RKO (cell line): ENCODE results near the gene AP3B1.
A peak's percentile ranks its signal among the peaks of the same experiment; 100 is the strongest.

ENCODE experiments used
- DNase-seq: peaks from one replicate; pipeline ENCODE4 v3.0.0-alpha.2; 2016; ENCODE audit warnings: low spot score

Gene AP3B1

GRCh38 chr5:78291687-78292086, 2.8 kb downstream of the AP3B1 start:
- DNase-seq: no peak

GRCh38 chr5:78289911-78290310, 4.6 kb downstream of the AP3B1 start:
- DNase-seq: no peak

GRCh38 chr5:78288246-78288645, 6.3 kb downstream of the AP3B1 start:
- no peak for DNase-seq

- DNase-seq: peak; percentile 72
Observed at GRCh38 chr5:78287833-78288232, 6.7 kb downstream of the AP3B1 start.

GRCh38 chr5:78287169-78287568, 7.3 kb downstream of the AP3B1 start:
- no peak for DNase-seq

- DNase-seq: no peak
Observed at GRCh38 chr5:78286290-78286689, 8.2 kb downstream of the AP3B1 start.

- DNase-seq: no peak
Observed at GRCh38 chr5:78283802-78284201, 10.7 kb downstream of the AP3B1 start.

- DNase-seq: no peak
Observed at GRCh38 chr5:78283105-78283504, 11.4 kb downstream of the AP3B1 start.

- DNase-seq: no peak
Observed at GRCh38 chr5:78280261-78280660, 14.2 kb downstream of the AP3B1 start.

- DNase-seq: no peak
Observed at GRCh38 chr5:78279194-78279593, 15.3 kb downstream of the AP3B1 start.

- no peak for DNase-seq
Observed at GRCh38 chr5:78277715-78278114, 16.8 kb downstream of the AP3B1 start.

GRCh38 chr5:78275998-78276543, 18.4 kb downstream of the AP3B1 start:
- DNase-seq: no peak

- no peak for DNase-seq
Observed at GRCh38 chr5:78274540-78275197, 19.8 kb downstream of the AP3B1 start.

- DNase-seq: no peak
Observed at GRCh38 chr5:78273436-78273835, 21.1 kb downstream of the AP3B1 start.

GRCh38 chr5:78271766-78272165, 22.7 kb downstream of the AP3B1 start:
- no peak for DNase-seq

- peak; percentile 36 for DNase-seq
Observed at GRCh38 chr5:78269088-78269703, 25.3 kb downstream of the AP3B1 start.

- DNase-seq: no peak
Observed at GRCh38 chr5:78268356-78268755, 26.1 kb downstream of the AP3B1 start.

GRCh38 chr5:78265163-78265562, 29.3 kb downstream of the AP3B1 start:
- no peak for DNase-seq

- DNase-seq: no peak
Observed at GRCh38 chr5:78264600-78264999, 29.9 kb downstream of the AP3B1 start.

GRCh38 chr5:78260771-78261170, 33.7 kb downstream of the AP3B1 start:
- no peak for DNase-seq

GRCh38 chr5:78253201-78253600, 41.3 kb downstream of the AP3B1 start:
- no peak for DNase-seq

GRCh38 chr5:78252715-78253114, 41.8 kb downstream of the AP3B1 start:
- DNase-seq: no peak

- no peak for DNase-seq
Observed at GRCh38 chr5:78251663-78252284, 42.7 kb downstream of the AP3B1 start.
